Measurements from ENCODE around the gene THAP8.

The THAP8 gene

GRCh38 chr19:35993923-35994598, 60.0 kb downstream of the THAP8 start:
- no peak for DNase-seq

GRCh38 chr19:35992907-35993765, 60.9 kb downstream of the THAP8 start:
- no peak for DNase-seq

DNA sequence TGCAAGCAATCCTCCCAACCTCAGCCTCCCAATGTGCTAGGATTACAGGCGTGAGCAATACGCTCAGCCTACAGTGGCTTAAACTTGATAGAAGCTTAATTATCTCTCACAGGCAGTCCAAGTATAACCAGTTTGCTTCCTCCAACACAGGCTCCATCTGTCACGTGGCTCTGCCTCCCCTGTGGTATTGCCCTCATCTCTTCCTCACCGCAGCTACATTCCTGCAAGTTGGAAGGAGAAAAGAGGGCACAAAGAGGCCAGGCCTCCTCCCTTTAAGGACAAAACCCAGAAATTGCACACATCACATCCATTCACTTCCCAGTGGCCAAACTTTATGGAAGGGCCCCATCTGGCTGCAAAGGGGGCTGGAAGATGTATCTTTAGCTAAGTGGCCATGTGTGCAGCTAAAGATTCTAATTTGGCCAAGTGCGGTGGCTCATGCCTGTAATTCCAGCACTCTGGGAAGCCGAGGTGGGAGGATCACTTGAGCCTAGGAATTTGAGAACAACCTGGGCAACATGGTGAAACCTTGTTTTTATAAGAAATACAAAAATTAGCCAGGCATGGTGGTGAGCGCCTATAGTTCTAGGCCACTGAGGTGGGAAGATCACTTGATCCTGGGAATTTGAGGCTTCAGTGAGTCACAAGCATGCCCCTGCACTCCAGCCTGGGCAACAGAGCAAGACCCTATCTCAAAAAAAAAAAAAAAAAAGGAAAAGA, 62.2 kb downstream of the THAP8 start:
- no peak for DNase-seq

DNA sequence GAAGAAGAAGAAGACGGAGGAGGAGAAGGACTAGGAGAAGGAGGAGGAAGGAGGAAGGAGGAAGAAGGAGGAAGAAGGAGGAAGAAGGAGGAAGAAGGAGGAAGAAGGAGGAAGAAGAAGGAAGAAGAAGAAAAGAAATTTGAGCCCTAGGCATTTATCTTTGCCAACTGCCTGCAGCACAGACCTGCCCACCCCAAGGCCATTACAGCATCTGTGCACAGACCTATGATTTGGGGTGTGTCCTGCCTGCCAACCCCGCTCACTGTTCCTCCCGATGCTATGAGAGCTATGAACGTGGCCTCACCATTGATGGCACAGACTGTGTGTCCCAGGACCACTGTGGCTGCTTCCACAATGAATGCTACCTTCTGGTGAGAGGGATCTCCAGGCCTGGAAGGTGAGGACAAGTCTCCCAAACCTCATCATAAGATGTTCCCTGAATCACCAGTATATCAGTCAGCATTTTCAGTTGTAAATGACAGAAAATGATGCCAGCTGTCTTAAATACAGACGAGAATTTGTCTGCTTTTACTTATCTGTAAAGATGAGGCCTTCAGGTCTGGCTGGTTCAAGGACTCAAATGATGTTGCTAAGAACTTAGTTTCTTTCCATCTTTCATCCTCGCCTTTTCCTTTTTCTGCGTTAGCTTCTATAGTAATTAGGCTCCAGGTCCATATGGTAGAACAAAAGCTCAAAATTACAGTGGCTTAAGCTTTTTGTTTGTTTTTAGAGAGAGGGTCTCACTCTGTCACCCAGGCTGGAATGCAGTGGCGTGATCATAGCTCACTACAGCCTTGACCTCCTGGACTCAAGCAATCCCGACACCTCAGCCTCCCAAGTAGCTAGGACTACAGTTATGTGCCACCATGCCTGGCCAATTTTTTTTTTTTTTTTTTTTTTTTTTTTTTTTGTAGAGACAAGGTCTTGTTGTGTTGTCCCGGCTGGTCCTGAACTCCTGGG, 63.0 kb downstream of the THAP8 start:
- no peak for DNase-seq

DNA sequence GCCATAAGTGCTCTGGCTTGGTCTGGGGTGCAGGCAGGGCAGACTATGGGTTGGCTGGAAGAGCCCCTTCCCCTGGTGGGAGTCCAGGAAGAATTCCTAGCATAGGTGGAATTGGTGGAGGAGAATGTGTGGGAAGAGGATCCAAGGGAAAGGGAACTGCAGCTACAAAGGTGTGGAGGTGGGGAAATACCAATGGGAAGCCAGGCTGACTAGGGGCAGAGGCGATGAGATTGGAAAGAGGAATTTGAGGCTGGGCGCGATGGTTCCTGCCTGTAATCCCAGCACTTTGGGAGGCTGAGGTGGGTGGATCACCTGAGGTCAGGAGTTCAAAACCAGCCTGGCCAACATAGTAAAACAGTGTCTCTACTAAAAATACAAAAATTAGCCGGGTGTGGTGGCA, 63.9 kb downstream of the THAP8 start:
- DNase-seq: no peak

GRCh38 chr19:35988824-35989223, 65.3 kb downstream of the THAP8 start:
- no peak for DNase-seq

DNA sequence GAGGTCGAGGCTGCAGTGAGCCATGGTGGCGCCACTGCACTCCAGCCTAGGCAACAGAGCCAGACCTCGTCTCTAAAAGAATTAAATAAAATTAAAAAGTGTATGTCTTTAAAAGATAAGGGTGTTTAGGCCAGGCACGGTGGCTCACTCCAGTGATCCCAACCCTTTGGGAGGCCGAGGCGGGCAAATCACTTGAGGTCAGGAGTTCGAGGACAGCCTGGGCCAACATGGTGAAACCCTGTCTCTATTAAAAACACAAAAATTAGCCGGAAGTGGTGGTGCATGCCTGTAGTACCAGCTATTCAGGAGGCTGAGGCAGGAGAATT, 66.6 kb downstream of the THAP8 start:
- DNase-seq: no peak

DNA sequence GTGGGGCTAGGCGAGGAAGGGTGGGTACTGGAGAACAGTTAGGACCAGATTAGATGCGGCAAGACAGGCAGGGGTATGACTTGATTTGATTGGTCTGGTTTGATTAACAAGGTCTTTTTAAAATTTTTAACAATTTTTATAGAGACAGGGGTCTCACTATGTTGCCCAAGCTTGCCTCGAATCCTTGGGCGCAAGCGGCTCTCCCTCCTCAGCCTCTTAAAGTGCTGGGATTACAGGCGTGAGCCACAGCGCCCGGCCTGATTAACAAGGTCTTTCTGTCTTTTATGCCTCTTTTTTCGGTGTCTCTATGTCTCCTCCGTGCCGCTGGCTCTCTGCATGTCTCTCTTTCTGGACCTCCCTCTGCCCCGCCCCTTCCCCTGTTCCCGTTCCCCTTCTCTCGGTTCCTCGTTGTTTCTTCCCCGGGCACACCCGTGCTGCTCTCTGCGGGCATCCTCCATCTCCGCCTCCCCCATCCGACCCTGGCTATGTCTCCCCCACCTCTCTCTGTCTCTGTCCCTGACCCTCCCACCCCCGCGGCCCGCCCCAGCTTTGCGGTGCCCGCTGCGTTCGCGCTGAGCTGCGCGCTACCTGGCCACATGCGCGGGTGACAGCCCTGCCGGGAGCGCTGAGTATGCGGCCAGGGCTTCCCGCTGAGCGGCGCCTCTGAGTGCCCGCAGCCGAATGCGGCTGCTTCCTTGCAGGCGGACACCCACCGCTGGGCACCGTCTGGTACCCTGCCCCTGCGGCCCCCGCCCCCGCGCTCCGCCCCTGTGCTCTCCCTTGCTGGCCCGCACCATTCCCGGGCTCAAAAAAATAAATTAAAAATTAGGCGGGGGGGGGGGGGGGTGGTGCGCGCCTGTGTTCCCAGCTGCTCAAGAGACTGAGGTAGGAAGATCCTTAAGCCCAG, 67.2 kb downstream of the THAP8 start:
- DNase-seq: peak; percentile 9

DNA sequence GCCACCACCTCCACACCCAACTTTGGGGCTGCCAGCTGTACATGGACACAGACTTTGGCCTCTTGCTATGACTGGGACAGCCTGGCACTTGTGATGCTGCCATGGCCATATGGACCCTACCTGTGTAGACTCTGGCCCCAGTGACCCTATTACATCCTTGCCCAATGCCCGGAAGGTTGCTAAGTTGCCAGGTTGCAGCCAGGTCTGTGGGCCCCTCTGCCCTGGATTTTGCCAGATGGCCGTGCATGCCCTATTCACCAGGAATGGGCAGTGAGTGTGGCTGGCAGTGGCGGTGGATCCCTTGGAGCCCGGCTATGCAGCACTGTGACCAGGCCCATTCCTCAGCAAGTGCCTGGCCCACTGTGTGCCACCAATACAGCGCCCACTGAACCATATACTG, 68.0 kb downstream of the THAP8 start:
- DNase-seq: no peak
